GM19035 (cell line): Measurements from ENCODE around the gene WWOX.
"Not testable (repeated sequence)": the region's sequence is repeated elsewhere in the genome, so short reads cannot be mapped to it uniquely, and the experiment has no call there.

Experiments
- ATAC-seq: cut with Tn5 transposase; IDR thresholded peaks from one replicate; pipeline ENCODE4 v1.9.1; 2021; ENCODE audit not compliant: unreplicated experiment

Gene WWOX

DNA sequence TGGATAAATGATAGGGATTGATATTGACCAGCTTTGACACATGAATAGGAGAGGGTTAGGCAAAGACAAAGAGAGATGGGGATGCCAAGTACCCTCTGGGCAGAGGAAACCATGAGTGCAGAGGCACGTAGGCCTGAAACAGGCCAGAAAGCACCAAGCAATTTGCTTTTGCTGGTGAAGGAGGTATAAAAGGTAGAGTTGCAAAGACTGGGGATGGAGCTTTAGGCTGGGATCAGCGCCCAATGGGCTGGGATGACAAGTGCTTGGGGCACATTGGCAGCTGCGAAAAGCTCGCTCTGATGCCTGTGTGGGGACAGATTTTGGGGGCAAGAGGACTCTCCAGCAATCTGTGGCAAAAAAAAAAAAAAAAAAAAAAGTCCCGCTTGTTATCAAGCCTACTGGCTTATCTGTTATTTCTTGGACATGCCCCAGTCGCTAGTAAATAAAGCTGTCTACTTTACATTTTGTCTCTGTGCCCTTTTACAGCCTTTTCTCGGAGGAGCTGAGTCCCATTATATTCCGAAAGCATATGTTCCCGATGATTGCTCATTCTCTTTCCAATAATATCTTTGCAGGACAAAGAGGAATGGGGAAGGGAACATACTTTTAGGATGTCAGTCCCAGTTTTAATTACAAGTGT, 922.7 kb downstream of the WWOX start:
- no peak for ATAC-seq

DNA sequence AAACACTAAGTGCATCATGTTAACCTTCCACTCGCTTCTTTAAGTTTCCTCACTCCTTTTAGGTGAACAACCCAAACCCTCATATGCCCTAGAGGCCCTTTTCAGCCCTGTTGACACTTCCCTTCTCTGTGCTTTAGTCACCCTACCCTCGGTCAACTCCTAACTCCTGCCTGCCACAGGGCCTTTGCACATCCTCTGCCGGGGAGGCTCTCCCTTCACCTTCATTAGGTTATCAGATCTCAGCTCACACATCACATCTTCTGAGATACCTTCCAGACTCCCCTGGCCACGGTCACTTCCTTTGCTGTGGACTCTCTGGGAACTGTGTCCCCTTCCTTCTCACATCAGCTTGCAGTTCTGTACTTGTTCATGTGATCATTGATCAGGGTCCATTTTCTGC, 926.7 kb downstream of the WWOX start:
- ATAC-seq: no peak

DNA sequence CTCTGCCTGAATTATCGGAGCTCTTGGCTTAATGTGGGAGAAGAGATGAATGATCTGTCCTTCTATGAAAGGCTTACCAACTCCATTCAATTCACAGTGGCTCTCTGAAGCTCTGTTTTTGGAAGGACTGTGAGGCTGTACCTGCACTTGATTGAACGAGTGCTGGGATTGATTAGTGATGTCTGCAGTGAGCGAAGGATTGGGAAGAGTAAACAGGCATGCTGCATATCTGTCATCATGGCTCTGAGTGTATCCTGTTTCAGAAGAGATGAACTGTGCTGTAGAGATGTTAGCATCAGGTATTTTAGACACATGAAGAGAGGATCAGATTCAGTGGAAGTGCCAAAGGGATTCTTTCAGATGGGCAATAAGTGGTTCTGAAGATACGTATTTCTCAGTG, 937.1 kb downstream of the WWOX start:
- no peak for ATAC-seq

DNA sequence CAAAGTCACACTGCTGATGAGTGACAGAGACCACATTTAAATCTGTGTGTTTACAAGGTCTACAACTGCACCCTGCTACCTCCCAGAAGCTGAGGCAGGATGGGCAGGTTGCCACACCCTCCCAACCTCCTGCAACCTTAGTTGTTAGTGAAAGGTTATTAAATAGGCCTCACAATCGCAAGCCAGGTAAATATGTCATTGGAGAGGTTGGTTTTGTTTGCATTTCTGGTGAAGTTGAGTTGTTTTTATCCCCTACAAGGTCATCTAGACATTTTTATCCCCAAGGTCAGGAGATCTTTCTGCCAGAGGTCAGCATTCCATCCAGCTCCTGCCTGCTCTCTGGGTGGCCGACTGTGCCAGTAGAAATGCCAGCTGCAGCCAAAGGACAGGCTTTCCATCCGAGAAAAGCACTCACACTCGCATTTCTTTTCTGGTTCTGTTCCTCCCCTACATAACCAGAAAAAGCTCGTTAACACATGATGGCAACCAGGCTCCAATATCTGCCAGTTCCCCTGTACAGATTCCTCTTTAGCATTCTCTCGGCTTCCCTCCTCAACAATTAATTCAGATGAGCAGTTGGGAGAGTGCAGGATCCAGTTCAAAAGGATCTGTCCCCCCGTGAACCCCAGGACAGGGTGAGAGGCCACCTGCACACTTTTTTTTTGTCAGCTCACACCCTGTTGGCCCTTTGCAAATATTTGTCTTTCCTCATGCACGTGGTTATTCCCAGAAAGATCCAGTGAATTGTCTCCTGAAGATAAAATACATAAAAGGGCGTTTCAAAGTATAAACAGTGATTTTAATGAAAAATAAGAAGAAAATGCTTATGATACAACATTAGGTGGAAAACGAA, 938.3 kb downstream of the WWOX start:
- ATAC-seq: no peak

DNA sequence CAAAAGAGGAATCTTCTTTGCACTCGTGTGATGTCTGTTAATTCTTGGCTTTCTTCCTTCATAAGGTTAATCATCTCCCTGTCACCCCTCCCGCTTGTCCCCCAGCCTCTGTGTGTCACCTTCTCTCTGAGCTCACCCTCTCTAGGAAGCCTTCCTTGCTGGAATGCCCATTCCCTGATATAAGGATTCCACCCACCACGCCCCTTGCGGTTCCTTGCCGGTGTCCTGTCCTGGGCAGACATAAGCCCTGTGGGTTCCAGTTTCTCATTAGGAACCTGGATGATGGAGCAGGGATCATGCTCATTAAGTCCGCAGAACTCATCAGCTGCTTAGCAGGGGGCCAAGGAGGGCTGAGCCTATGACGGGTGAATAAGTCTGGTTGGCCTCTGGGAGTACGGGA, 941.8 kb downstream of the WWOX start:
- no peak for ATAC-seq

DNA sequence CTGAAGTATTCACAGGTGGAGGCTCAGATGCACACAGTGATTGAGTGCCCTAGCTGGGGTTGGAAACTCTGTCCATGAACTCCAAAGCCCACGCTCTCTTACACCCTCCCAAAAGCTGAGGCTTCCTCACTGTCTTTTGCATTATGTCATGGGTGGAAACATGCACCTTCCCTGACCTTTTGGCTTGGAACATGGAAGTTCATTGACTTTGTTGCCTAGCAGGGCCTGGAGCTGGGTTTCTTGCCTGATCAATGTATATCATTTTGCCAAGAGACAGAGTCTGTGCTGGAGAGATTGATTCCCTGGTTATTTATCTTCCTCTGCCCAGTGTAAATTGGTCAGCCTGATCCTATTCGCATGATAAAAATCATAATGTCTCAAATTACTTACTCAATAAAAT, 942.7 kb downstream of the WWOX start:
- ATAC-seq: no peak

- no peak for ATAC-seq
Measured at GRCh38 chr16:79042886-79043285, 943.4 kb downstream of the WWOX start.

- no peak for ATAC-seq
Measured at GRCh38 chr16:79045191-79045590, 945.7 kb downstream of the WWOX start.

DNA sequence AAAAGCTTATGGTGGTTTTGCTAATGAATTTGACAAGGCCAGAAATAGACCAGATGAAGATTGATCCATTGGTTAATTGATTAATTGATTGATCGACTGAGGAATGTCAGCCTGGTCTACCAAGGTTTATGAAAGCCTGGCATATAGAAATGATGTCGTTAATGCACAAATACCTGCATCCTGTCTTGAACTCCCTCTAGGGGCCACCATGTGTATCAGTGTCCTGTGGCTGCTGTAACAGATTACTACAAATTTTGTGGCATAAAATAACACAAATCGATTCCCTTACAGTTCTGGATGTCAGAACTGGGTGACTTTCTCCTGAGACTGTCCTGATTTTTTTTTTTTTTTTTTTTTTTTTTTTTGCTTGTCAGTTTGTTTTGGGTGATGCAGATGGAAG, 947.9 kb downstream of the WWOX start:
- ATAC-seq: no peak

DNA sequence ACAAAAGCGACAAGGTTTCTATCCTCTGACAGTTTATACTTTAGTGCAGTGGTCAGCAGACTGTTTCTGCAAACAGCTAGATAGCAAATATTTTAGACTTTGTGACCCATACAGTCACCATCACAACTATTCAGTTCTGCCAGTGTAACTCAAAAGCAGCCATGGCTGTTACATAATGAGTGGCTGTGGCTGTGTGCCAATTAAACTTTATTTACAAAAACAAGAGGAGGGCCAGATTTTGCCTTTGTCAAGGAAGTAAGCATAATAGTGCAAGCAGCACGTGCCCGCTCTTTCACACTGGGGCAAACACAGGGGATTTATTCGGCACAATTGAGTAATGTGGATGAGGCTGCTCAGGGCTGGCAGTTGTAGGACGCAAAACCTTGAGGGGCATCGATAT, 949.6 kb downstream of the WWOX start:
- no peak for ATAC-seq

DNA sequence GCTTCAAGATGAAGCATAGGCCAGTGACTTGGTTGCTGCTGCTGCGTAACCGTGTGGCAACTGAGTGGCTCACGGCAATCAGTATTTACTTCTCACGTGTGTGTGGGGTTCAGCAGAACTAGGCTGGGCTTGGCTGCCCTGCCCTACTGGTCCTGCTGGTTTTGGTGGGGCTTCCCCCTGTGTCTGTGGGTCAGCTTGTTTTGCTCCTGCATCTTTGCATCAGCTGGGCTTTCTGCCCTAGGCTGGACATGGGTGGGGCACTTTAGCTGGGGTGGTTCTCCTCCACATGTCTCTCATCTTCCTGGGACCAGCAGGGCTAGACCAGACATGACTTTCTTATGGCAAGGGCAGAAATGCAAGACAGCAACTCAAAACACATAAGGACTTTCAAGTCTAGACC, 950.6 kb downstream of the WWOX start:
- no peak for ATAC-seq

DNA sequence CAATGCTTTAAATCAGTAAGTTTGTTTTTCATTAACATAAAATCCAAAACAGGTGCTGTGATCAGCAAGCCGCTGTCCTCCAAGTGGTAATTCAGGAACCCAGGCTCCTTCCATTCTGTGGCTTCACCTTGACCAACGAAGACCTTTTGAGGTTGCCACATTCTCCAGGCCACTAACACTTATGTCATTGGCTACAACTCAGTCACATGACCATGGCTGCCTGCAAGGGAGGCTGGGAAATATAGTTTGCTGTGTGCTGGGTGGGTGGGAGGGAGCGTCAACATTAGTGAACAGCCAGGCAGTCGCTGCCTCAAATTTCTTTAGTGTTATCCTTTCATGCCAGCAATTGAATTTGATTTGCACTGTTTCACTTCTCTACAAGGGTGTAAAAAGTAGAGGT, 951.9 kb downstream of the WWOX start:
- no peak for ATAC-seq

GRCh38 chr16:79052198-79052597, 952.7 kb downstream of the WWOX start:
- ATAC-seq: not testable (repeated sequence)

DNA sequence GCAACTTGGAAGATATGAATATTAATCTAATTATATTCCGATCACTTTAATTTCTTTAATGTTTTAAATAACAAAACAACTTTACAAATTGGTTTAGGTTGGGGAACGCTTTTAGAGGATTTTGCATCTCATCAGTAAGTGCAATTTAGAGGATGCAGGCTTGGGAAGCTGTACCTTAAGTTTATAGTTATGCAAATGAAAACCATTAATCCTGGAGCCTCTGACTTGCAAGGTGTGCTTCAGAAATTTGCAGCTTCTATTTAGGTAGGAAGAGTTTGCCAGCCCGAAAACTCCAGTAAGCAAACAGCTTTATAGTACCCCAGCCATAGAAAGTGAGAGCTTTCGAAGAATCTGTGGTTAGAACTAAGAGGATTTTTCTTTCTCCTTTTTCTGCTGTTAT, 954.1 kb downstream of the WWOX start:
- no peak for ATAC-seq

GRCh38 chr16:79054211-79054984, 954.9 kb downstream of the WWOX start:
- ATAC-seq: no peak

- no peak for ATAC-seq
Measured at GRCh38 chr16:79055251-79055970, 956.0 kb downstream of the WWOX start.

GRCh38 chr16:79061181-79061580, 961.7 kb downstream of the WWOX start:
- ATAC-seq: no peak

GRCh38 chr16:79062336-79062735, 962.9 kb downstream of the WWOX start:
- no peak for ATAC-seq

DNA sequence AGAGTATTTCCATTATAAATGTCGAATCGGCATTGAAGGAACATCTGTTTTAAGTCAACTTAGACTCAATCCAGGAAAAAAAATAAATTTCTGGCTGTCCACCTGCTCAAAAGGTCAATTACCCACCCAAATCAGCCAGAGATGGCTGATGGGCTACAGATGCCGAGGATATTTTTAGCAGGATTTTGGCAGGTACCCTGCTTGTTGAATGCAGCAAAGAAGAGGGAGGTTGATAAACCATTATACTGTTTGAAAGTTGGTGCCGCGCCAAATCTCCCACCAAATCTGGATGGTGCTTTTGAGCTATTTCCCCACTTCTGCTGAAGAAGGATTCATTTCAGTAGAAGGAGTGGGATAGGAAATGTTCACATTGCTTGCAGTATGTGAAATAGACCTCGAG, 963.4 kb downstream of the WWOX start:
- no peak for ATAC-seq

GRCh38 chr16:79064256-79064972, 965.0 kb downstream of the WWOX start:
- ATAC-seq: no peak

DNA sequence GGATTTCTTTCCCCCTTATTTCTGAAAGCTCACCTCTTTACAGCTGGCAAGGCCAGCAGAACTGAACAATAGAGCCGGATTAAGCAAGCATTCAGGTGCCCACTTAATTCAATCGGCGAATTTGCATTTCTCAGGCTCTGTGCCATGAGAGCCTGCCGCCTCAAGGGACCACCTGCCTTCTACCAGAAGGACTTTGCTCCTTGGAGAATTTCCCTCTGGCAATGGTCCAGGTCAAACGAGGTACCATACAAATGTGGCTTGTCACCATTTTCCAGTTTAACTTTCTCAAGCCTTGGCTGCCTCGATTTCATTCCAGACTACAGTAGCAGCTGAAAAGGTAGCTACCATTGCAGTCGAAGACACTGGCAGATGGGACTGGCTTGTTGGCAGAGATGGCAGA, 967.1 kb downstream of the WWOX start:
- ATAC-seq: no peak
